ENCODE results near the gene DCAF8.

Gene DCAF8

DNA sequence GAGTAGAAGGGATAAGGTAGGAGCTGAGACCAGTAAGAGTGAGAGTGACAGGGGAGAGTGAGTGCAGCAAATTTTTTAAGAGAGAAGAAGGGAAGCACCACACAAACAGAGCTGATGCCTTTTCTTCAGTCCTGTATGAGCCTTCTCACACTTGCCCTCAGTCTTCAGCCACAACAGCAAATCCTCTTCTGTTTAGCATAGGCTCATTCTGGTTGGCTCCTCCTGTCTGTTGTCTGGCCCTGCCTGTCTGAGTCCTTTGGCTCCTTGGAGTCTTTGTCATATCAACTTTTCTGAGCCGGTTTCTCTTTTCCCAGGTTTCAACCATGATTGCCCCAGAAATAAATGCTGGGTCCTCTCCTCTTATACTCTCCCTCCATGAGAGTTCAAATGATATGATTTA is 84.7 kb downstream of the DCAF8 start:
- in situ Hi-C loops (cut with MboI; ENCODE audit: low sequenced_read_pairs), result no loop called here

- in situ Hi-C loops (cut with MboI; ENCODE audit: low sequenced_read_pairs), result no loop called here
These were observed 85.1 kb downstream of the DCAF8 start for GRCh38 chr1:160177231-160177630.

- in situ Hi-C loops (cut with MboI; ENCODE audit: low sequenced_read_pairs), result no loop called here
These were observed 90.4 kb downstream of the DCAF8 start for GRCh38 chr1:160171980-160172379.

- in situ Hi-C loops (cut with MboI; ENCODE audit: low sequenced_read_pairs), result no loop called here
These were observed 91.0 kb downstream of the DCAF8 start for GRCh38 chr1:160171354-160171753.

DNA sequence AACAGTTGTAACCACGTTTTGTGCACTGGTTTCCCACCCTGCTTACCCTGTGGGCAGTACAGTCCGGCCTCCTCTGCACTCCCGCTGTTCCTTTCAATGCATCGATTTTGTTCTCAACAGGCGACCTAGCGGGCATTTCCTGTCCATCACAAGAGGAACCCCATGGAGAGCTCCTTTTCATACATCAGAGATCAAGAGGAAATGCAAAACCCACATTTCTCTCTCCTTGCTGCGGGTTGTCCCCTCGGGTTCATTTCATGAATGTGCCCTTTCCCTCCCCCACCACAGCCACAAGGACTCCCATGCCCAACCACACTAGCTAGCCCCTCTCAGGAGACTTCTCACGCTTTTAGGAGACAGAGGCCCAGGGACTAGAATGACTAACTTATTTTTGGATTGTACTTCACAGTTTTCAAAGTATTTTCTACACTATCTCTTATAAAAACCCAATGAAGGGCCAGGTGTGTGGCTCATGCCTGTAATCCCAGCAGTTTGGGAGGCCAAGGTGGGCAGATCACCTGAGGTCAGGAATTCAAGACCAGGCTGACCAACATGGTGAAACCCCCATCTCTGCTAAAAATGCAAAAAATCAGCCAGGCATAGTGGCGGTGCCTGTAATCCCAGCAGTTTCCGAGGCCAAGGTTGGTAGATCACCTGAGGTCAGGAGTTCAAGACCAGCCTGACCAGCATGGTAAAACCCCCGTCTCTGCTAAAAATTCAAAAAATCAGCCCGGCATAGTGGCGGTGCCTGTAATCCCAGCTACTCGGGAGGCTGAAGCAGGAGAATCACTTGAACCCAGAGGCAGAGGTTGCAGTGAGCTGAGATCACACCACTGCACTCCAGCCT is 92.6 kb downstream of the DCAF8 start:
- in situ Hi-C loops (cut with MboI; ENCODE audit: low sequenced_read_pairs), result no loop called here

GRCh38 chr1:160168609-160169369 is 93.6 kb downstream of the DCAF8 start:
- in situ Hi-C loops (cut with MboI; ENCODE audit: low sequenced_read_pairs), result no loop called here

- in situ Hi-C loops (cut with MboI; ENCODE audit: low sequenced_read_pairs), result no loop called here
These were observed 94.3 kb downstream of the DCAF8 start for GRCh38 chr1:160168016-160168415.

GRCh38 chr1:160167580-160167979 is 94.8 kb downstream of the DCAF8 start:
- in situ Hi-C loops (cut with MboI; ENCODE audit: low sequenced_read_pairs), result no loop called here

GRCh38 chr1:160167056-160167455 is 95.3 kb downstream of the DCAF8 start:
- in situ Hi-C loops (cut with MboI; ENCODE audit: low sequenced_read_pairs), result no loop called here

- in situ Hi-C loops (cut with MboI; ENCODE audit: low sequenced_read_pairs), result no loop called here
These were observed 96.0 kb downstream of the DCAF8 start for GRCh38 chr1:160166166-160166868.

Measured in hTERT RPE-1 (cell line).